GM10248 (cell line): ENCODE results near the gene RNF220.

Experiments
- CTCF ChIA-PET: fragments of 300-600 bp; sonication (Branson Sonifier 250); formaldehyde crosslinking; extraction: SDS; loops from one replicate; lab custom pipeline; 2021; ENCODE audit warnings: antibody characterized with exemption; lab: Yijun Ruan, JAX
- POLR2A ChIA-PET: fragments of 350-650 bp; sonication (Branson Sonifier 250); formaldehyde crosslinking; extraction: SDS; loops from one replicate; lab custom pipeline; 2020; ENCODE audit warnings: antibody characterized with exemption; lab: Yijun Ruan, JAX
- DNase-seq: peaks from one replicate; pipeline ENCODE4 v3.0.0; 2012; ENCODE audit errors: extremely low spot score
- CTCF ChIP-seq: IDR thresholded peaks from 2 replicates; pipeline ENCODE4 v1.5.1; 2012; ENCODE audit warnings: mild to moderate bottlenecking, low read depth; ENCODE audit errors: extremely low read depth, missing control alignments, control extremely low read depth

Gene RNF220

GRCh38 chr1:44689447-44689765 is 284.4 kb downstream of the RNF220 start:
- no peak for TF ChIP-seq CTCF
- CTCF ChIA-PET, result no interaction called here
- DNase-seq, result no peak
- POLR2A ChIA-PET, result no interaction called here

- no peak for DNase-seq
- ChIA-PET CTCF (interaction anchor here (0.7 to 8.4 kb wide), 7 partner anchors 12 to 40 kb away, joined by 3 to 69 read pairs (median 4); no protein-coding TSS in a partner anchor), POLR2A (interaction anchor here (0.9 kb wide), 1 partner anchor 28 kb away, joined by 3 read pairs; no protein-coding TSS in a partner anchor)
- no peak for TF ChIP-seq CTCF
Measured at GRCh38 chr1:44693159-44693558, 288.1 kb downstream of the RNF220 start.

- POLR2A ChIA-PET, result interaction anchor here (0.6 kb wide), 1 partner anchor 611 kb away, joined by 3 read pairs; no protein-coding TSS in a partner anchor
- CTCF ChIA-PET, result interaction anchor here (1.4 to 8.4 kb wide), 4 partner anchors 15 to 21 kb away, joined by 3 to 69 read pairs (median 7); no protein-coding TSS in a partner anchor
- DNase-seq, result no peak
- no peak for TF ChIP-seq CTCF
Measured at GRCh38 chr1:44693900-44694299, 288.8 kb downstream of the RNF220 start.

GRCh38 chr1:44694863-44695478 is 289.9 kb downstream of the RNF220 start:
- POLR2A ChIA-PET, result interaction anchor here (1.0 to 4.4 kb wide), 3 partner anchors 26 to 124 kb away, joined by 3 to 28 read pairs (median 3); partner anchors contain the start of gene PLK3
- CTCF ChIA-PET, result interaction anchor here (1.1 to 8.4 kb wide), 8 partner anchors 10 to 291 kb away, joined by 3 to 69 read pairs (median 8); partner anchors contain the start of gene EIF2B3
- TF ChIP-seq CTCF, result no peak
- peak; percentile 67 for DNase-seq

- ChIA-PET POLR2A (interaction anchor here (1.1 to 4.4 kb wide), 2 partner anchors 25 to 124 kb away, joined by 3 to 28 read pairs; no protein-coding TSS in a partner anchor), CTCF (interaction anchor here (1.1 to 8.4 kb wide), 8 partner anchors 11 to 290 kb away, joined by 3 to 69 read pairs (median 6); partner anchors contain the start of gene EIF2B3)
- TF ChIP-seq CTCF, result no peak
- no peak for DNase-seq
Measured at GRCh38 chr1:44695671-44696070, 290.6 kb downstream of the RNF220 start.

GRCh38 chr1:44696101-44696500 is 291.0 kb downstream of the RNF220 start:
- DNase-seq, result no peak
- ChIA-PET CTCF (interaction anchor here (1.1 to 8.4 kb wide), 11 partner anchors 11 to 290 kb away, joined by 3 to 69 read pairs (median 6); partner anchors contain the start of genes ARMH1 and EIF2B3), POLR2A (interaction anchor here (1.1 to 4.4 kb wide), 2 partner anchors 25 to 123 kb away, joined by 3 to 28 read pairs; no protein-coding TSS in a partner anchor)
- no peak for TF ChIP-seq CTCF
